ENCODE results near the gene SLFNL1.

DNA sequence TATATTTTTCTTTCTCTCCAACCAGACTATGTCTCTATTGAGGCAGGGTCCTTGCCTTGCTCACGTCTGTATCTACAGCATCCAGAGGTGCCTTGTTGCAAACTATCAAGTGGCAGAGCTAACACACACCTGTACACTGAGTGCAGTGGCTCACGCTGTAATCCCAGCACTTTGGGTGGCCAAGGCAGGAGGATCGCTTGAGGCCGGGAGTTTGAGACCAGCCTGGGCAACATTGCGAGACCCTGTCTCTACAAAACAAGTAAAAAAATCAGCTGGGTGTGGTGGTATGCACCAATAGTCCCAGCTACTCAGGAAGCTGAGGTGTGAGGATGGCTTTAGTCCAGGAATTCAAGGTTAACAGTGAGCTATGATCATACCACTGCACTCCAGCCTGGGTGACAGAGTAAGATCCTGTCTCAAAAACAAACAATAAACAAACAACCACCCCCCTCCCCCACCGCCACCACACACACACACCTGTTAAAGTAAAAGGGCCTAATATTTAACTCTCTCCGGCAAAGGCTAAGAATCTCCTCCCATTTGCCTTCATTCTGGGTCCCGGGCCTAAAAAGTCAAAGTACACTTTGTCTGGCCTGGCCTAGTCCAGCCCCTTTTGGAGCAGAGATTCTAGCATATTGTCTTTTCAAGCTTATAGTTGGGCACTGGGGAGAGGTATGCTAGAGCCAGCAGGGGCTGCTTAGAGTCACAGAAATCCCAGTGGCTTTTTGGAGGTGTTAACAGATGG, 9.5 kb upstream of the SLFNL1 start:
- TF ChIP-seq, protein P1, sequence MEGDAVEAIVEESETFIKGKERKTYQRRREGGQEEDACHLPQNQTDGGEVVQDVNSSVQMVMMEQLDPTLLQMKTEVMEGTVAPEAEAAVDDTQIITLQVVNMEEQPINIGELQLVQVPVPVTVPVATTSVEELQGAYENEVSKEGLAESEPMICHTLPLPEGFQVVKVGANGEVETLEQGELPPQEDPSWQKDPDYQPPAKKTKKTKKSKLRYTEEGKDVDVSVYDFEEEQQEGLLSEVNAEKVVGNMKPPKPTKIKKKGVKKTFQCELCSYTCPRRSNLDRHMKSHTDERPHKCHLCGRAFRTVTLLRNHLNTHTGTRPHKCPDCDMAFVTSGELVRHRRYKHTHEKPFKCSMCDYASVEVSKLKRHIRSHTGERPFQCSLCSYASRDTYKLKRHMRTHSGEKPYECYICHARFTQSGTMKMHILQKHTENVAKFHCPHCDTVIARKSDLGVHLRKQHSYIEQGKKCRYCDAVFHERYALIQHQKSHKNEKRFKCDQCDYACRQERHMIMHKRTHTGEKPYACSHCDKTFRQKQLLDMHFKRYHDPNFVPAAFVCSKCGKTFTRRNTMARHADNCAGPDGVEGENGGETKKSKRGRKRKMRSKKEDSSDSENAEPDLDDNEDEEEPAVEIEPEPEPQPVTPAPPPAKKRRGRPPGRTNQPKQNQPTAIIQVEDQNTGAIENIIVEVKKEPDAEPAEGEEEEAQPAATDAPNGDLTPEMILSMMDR (IDR thresholded peaks at IDR 0.05; ENCODE audit: low read length): no peak
- TF ChIP-seq EZH2phosphoT487 (IDR thresholded peaks at IDR 0.05; ENCODE audit: low read length): no peak
- TF ChIP-seq EZH2 (optimal IDR thresholded peaks at IDR 0.05; ENCODE audit: low read depth, low read length): no peak
